Lower leg skin (tissue), 3 donors: Measurements from ENCODE around the gene KRTAP3-2.

Source experiments
- POLR2A ChIP-seq, 2 donors: fragments of 450-650 bp; IDR thresholded peaks; one replicate each; pipeline ENCODE4 v1.6.1; 2016 to 2017; ENCODE audit warnings: antibody characterized with exemption in 2 of 2, mild to moderate bottlenecking in 1 of 2, moderate library complexity in 1 of 2
- TF ChIP-seq, protein P1 (sequence below), 3 donors: fragments of 450-650 bp; IDR thresholded peaks; one replicate each; pipeline ENCODE4 v1.5.1; 2016; ENCODE audit warnings: antibody characterized with exemption in 3 of 3, mild to moderate bottlenecking in 3 of 3, moderate library complexity in 2 of 3

DNA sequence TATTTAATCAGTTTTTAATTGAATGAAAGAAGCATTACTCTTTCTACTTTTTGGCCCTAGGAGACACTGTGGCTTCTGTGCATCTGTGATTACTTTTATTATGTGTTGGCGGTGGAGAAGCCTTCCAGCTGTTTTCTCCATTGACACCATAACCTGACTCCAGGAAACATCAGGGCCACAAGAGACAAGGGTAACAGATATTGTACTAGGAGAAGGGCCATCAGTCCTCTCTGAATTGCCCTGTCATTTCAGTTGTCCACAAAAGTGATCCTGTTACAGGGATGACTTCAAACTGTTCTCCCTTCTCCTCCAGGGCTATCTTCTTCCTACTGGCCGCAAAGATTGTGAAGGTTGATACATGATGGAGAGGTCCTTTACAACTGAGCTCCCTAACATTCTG is 47.6 kb downstream of the KRTAP3-2 start:
- TF ChIP-seq POLR2A (IDR thresholded peaks at IDR 0.05) = no peak
- TF ChIP-seq, protein P1, sequence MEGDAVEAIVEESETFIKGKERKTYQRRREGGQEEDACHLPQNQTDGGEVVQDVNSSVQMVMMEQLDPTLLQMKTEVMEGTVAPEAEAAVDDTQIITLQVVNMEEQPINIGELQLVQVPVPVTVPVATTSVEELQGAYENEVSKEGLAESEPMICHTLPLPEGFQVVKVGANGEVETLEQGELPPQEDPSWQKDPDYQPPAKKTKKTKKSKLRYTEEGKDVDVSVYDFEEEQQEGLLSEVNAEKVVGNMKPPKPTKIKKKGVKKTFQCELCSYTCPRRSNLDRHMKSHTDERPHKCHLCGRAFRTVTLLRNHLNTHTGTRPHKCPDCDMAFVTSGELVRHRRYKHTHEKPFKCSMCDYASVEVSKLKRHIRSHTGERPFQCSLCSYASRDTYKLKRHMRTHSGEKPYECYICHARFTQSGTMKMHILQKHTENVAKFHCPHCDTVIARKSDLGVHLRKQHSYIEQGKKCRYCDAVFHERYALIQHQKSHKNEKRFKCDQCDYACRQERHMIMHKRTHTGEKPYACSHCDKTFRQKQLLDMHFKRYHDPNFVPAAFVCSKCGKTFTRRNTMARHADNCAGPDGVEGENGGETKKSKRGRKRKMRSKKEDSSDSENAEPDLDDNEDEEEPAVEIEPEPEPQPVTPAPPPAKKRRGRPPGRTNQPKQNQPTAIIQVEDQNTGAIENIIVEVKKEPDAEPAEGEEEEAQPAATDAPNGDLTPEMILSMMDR (IDR thresholded peaks at IDR 0.05) = no peak
